Mesothelial cell of epicardium (in vitro differentiated cells): ENCODE data around the gene LRP2BP. TPM values are rescaled to one million over a fixed set of nuclear protein-coding genes. Genes with fewer than 3 reads are reported as not detected.

ENCODE experiments used
- DNase-seq, 2 experiments: peaks; one replicate each; pipeline ENCODE4 v3.0.0; 2021; ENCODE audit warnings: low spot score in 2 of 2; ENCODE audit not compliant: unreplicated experiment in 2 of 2
- H3K27ac Mint-ChIP-seq: 2 replicates; pipeline ENCODE4 v1.8.0; 2021; ENCODE audit warnings: mixed read lengths
- H3K27me3 Mint-ChIP-seq: 2 replicates; pipeline ENCODE4 v1.8.0; 2021; ENCODE audit warnings: low read depth, mixed read lengths
- H3K36me3 Mint-ChIP-seq: 2 replicates; pipeline ENCODE4 v1.8.0; 2021; ENCODE audit warnings: mixed read lengths
- H3K4me1 Mint-ChIP-seq: 2 replicates; pipeline ENCODE4 v1.8.0; 2021; ENCODE audit warnings: mixed read lengths
- H3K4me3 Mint-ChIP-seq: 2 replicates; pipeline ENCODE4 v1.8.0; 2021; ENCODE audit warnings: mild to moderate bottlenecking, moderate library complexity, mixed read lengths
- H3K9me3 Mint-ChIP-seq: 2 replicates; pipeline ENCODE4 v1.8.0; 2021; ENCODE audit warnings: mixed read lengths
- total RNA-seq: library from RNA; stranded (reverse); gene quantifications from 3 replicates; pipeline ENCODE4 v1.2.1, GENCODE V29; 2021
- TF ChIP-seq, protein P1 (sequence below): fragments of 200-600 bp; sonication (generic); IDR thresholded peaks from one replicate; pipeline ENCODE4 v1.5.0; 2021; ENCODE audit warnings: antibody characterized with exemption; ENCODE audit not compliant: unreplicated experiment

Gene LRP2BP
- total RNA-seq, 1 donor from 2014 or later = 1.6 TPM

DNA sequence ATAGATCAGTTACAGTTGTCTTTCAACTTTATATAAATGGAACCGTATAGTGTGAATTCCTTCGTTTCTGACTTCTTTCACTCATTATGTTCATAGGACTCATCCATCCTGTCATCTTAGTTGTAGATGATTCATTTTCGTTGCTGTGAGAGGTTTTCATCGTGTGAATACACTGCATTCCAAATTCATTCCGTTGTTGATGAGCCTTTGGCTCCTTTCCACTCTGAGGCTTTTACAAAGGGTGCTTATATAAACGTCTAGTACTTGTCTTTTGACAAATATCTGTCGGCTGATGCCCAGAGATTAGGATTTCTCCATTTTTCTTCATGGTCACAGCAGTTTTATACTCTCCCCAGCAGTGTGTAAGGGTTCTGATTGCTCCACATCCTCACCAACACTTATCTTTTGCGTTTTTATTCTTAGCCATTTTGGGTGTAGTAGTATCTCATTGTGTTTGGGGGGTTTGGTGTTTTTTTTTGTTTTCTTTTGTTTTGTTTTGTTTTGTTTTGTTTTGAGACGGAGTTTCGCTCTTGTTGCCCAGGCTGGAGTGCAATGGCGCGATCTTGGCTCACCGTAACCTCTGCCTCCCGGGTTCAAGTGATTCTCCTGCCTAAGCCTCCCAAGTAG, 48.6 kb downstream of the LRP2BP start:
- peaks cover 4% of the 10 kb centered on the region for H3K9me3 Mint-ChIP-seq
- no peak overlapping the region for H3K4me3 Mint-ChIP-seq
- TF ChIP-seq, protein P1, sequence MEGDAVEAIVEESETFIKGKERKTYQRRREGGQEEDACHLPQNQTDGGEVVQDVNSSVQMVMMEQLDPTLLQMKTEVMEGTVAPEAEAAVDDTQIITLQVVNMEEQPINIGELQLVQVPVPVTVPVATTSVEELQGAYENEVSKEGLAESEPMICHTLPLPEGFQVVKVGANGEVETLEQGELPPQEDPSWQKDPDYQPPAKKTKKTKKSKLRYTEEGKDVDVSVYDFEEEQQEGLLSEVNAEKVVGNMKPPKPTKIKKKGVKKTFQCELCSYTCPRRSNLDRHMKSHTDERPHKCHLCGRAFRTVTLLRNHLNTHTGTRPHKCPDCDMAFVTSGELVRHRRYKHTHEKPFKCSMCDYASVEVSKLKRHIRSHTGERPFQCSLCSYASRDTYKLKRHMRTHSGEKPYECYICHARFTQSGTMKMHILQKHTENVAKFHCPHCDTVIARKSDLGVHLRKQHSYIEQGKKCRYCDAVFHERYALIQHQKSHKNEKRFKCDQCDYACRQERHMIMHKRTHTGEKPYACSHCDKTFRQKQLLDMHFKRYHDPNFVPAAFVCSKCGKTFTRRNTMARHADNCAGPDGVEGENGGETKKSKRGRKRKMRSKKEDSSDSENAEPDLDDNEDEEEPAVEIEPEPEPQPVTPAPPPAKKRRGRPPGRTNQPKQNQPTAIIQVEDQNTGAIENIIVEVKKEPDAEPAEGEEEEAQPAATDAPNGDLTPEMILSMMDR = no peak
- H3K27me3 Mint-ChIP-seq = no peaks in the 10 kb centered on the region
- peaks cover 37% of the 10 kb centered on the region for H3K36me3 Mint-ChIP-seq
- no peak for DNase-seq
- H3K27ac Mint-ChIP-seq = peak overlapping the region; percentile 48
- peaks cover 27% of the 10 kb centered on the region for H3K4me1 Mint-ChIP-seq

DNA sequence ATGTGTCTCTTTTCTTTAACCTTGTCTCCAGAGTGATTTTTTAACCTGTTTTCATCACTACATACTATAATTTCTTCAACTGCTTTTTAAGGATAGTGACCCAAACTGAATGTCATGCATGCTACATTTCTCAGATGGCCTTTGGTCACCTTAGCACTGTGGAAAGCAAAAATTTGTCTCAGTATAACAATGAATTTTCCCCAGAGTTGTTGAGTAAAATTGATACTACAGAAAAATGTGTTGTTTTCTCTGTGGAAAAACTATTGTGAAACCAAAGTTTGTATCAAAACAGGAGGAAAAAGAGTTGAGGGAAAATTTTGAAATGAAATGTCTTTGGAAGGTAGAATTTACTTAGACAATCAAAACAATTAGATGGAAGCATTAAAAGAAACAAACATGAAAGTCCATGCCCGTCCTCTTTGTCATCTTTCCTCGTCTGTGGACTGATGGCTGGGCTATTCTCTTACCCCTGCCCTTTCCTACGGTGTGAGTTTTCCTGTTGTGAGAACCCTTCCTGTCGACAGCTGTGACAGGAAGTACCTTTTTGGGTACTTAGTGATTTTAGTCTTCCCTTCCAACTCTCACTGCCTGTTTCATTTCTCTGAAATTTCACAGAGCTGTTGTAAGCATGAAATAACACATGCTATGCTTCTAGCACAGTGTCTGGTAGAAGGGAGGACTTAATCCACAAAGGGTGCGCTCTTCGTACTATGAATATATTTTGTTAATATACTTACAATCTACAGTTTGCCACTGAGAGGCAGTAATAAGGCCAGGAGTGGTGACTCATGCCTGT, 50.8 kb downstream of the LRP2BP start:
- no peak for DNase-seq
- H3K4me3 Mint-ChIP-seq = no peak overlapping the region
- H3K27me3 Mint-ChIP-seq = no peaks in the 10 kb centered on the region
- H3K9me3 Mint-ChIP-seq = peaks cover 4% of the 10 kb centered on the region
- peaks cover 28% of the 10 kb centered on the region for H3K36me3 Mint-ChIP-seq
- H3K27ac Mint-ChIP-seq = peak overlapping the region; percentile 83
- peaks cover 27% of the 10 kb centered on the region for H3K4me1 Mint-ChIP-seq
- TF ChIP-seq, protein P1 = no peak

DNA sequence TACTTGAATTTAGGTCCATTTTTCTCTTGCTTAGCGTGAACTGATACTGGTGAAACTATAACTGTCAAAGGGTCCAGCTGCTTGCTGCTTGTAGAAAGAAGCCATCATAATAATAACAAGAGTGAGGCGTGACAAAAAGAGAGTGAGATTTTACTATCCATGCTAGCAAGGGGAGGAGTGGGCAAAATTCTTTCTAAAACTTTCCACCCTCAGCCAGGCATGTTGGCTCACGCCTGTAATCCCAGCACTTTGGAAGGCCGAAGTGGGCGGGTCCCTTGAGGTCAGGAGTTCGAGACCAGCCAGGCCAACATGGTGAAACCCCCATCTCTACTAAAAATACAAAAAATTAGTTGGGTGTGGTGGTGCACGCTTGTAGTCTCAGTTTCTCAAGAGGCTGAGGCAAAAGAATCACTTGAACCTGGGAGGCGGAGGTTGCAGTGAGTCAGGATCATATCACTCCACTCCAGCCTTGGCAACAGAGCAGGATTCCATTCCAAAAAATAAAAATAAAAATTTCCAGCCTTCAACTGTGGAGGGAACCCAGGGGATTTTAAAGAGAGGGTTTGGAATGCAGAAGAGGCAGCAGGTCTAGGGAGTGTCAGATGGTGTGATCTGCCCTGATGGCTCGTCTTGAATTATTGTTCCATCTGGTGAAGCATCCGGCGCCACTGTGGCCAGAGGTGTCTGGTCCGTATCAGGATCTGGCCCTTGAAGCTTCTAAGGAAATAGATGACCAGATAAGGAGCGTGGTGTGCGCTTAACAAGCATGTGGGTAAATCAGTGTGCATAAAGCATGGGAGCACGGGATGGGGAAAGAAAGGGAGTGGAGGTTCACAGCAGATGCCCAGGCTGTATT, 51.8 kb downstream of the LRP2BP start:
- Mint-ChIP-seq H3K4me3 (no peak overlapping the region), H3K9me3 (peaks cover 9% of the 10 kb centered on the region), H3K27ac (peak overlapping the region; percentile 83), H3K36me3 (peaks cover 26% of the 10 kb centered on the region), H3K27me3 (no peaks in the 10 kb centered on the region), H3K4me1 (peaks cover 27% of the 10 kb centered on the region)
- TF ChIP-seq, protein P1 = no peak
- peak in 1 of 2 experiments; percentile 40 for DNase-seq

DNA sequence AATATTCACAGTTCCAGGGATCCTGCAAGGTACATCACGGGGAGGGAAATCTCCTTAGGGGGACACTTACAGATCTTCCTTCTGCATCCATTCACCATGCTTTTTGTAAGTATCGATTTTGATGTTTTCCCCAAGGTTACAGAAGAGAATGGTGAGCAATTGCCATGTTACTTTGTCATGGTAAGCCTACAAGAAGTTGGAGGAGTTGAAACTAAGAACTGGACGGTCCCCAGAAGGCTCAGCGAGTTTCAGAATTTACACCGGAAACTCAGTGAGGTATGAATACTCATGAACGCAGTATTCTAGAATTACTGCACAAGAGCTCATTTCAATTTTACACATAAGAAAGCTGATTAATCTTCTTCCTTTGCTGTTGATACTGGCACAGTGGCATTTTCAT, 53.9 kb downstream of the LRP2BP start:
- H3K4me1 Mint-ChIP-seq = peaks cover 18% of the 10 kb centered on the region
- H3K9me3 Mint-ChIP-seq = peaks cover 16% of the 10 kb centered on the region
- no peak for DNase-seq
- no peak overlapping the region for H3K4me3 Mint-ChIP-seq
- TF ChIP-seq, protein P1 = no peak
- H3K27ac Mint-ChIP-seq = no peak overlapping the region
- no peaks in the 10 kb centered on the region for H3K27me3 Mint-ChIP-seq
- peaks cover 20% of the 10 kb centered on the region for H3K36me3 Mint-ChIP-seq

DNA sequence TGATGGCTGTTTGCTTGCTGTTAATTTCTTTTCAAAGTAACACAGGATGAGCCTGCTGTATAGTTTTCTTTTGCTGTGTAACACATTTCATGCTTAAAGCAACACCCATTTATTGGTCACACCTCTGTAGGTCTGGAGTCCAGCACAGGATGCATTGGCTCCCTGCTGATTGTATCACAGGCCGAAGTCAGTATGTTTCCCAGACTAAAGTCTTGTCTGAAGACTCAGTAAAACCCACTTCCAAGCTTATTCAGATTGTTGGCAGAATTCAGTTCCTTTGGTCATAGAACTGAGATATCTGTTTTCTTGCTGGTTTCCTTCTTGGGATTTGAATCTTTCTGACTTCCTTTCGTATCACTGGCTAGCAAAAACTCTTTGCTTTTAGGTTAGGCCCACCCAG, 54.3 kb downstream of the LRP2BP start:
- Mint-ChIP-seq H3K4me3 (no peak overlapping the region), H3K27me3 (no peaks in the 10 kb centered on the region), H3K4me1 (peaks cover 16% of the 10 kb centered on the region), H3K27ac (no peak overlapping the region), H3K9me3 (peaks cover 20% of the 10 kb centered on the region), H3K36me3 (peaks cover 22% of the 10 kb centered on the region)
- TF ChIP-seq, protein P1 = no peak
- DNase-seq = no peak
